Astrocyte (in vitro differentiated cells and primary cell): ENCODE measurements around the gene DNAJB1. TPM values are rescaled to one million over a fixed set of nuclear protein-coding genes. Genes with fewer than 3 reads are reported as not detected.

Source experiments
- DNase-seq: peaks from one replicate; pipeline ENCODE4 v3.0.0-alpha.2; 2010; ENCODE audit warnings: low read depth
- FAIRE-seq: peaks from 2 replicates; lab custom pipeline; 2011; peaks lifted over from hg19 to GRCh38; lab: Jason Lieb, UNC
- H2AFZ ChIP-seq: 2 replicates; pipeline ENCODE4 v1.6.0; 2012; ENCODE audit warnings: low read depth, low read length, inconsistent platforms
- H3K27ac ChIP-seq: 2 replicates; pipeline ENCODE4 v1.5.1; 2011; ENCODE audit warnings: low read depth, low read length, inconsistent platforms
- H3K27me3 ChIP-seq: 2 replicates; pipeline ENCODE4 v1.6.0; 2011; ENCODE audit warnings: low read length, inconsistent platforms; ENCODE audit not compliant: insufficient read depth
- H3K36me3 ChIP-seq: 2 replicates; pipeline ENCODE4 v1.5.1; 2011; ENCODE audit warnings: low read length, inconsistent platforms; ENCODE audit not compliant: insufficient read depth
- H3K4me1 ChIP-seq: 2 replicates; pipeline ENCODE4 v1.5.1; 2011; ENCODE audit warnings: low read length, inconsistent platforms; ENCODE audit not compliant: insufficient read depth
- H3K4me2 ChIP-seq: 2 replicates; pipeline ENCODE4 v1.6.0; 2012; ENCODE audit warnings: low read length, inconsistent platforms
- H3K4me3 ChIP-seq: 2 replicates; pipeline ENCODE4 v1.5.1; 2011; ENCODE audit warnings: low read depth, mild to moderate bottlenecking, low read length, inconsistent platforms; ENCODE audit not compliant: insufficient read depth
- H3K79me2 ChIP-seq: 2 replicates; pipeline ENCODE4 v1.6.0; 2012; ENCODE audit warnings: mild to moderate bottlenecking, low read length, inconsistent platforms; ENCODE audit not compliant: insufficient read depth
- H3K9ac ChIP-seq: 2 replicates; pipeline ENCODE4 v1.6.0; 2012; ENCODE audit warnings: mild to moderate bottlenecking, low read length, inconsistent platforms
- H3K9me3 ChIP-seq: 2 replicates; pipeline ENCODE4 v1.5.1; 2012; ENCODE audit warnings: low read depth, mild to moderate bottlenecking, low read length, inconsistent platforms; ENCODE audit not compliant: insufficient read depth
- H4K20me1 ChIP-seq: 2 replicates; pipeline ENCODE4 v1.6.0; 2012; ENCODE audit warnings: low read length, inconsistent platforms; ENCODE audit not compliant: insufficient read depth
- H3K27ac Mint-ChIP-seq: one replicate; pipeline ENCODE4 v1.8.0; 2021; ENCODE audit warnings: mild to moderate bottlenecking, mixed read lengths; ENCODE audit not compliant: unreplicated experiment
- H3K27me3 Mint-ChIP-seq: one replicate; pipeline ENCODE4 v1.8.0; 2021; ENCODE audit warnings: low read depth, mixed read lengths; ENCODE audit not compliant: unreplicated experiment
- H3K36me3 Mint-ChIP-seq: one replicate; pipeline ENCODE4 v1.8.0; 2021; ENCODE audit warnings: low read depth, mixed read lengths; ENCODE audit not compliant: unreplicated experiment
- H3K4me1 Mint-ChIP-seq: one replicate; pipeline ENCODE4 v1.8.0; 2021; ENCODE audit warnings: low read depth, mixed read lengths; ENCODE audit not compliant: unreplicated experiment
- H3K4me3 Mint-ChIP-seq: one replicate; pipeline ENCODE4 v1.8.0; 2021; ENCODE audit warnings: mild to moderate bottlenecking, moderate library complexity, mixed read lengths; ENCODE audit not compliant: unreplicated experiment
- H3K9me3 Mint-ChIP-seq: one replicate; pipeline ENCODE4 v1.8.0; 2021; ENCODE audit warnings: mild to moderate bottlenecking, mixed read lengths; ENCODE audit not compliant: unreplicated experiment
- CTCF ChIP-seq: IDR thresholded peaks from 2 replicates; pipeline ENCODE4 v1.5.1; 2011; ENCODE audit warnings: low read depth, mild to moderate bottlenecking, inconsistent platforms, low read length, moderate library complexity; ENCODE audit not compliant: insufficient read depth
- EZH2 ChIP-seq: IDR thresholded peaks from 2 replicates; pipeline ENCODE4 v1.6.1; 2012; ENCODE audit warnings: mild to moderate bottlenecking, low read length, inconsistent platforms; ENCODE audit not compliant: insufficient read depth
- total RNA-seq: library from RNA; stranded (reverse); gene quantifications from 2 replicates; pipeline ENCODE4 v1.2.1, GENCODE V29; 2021

Gene DNAJB1
- total RNA-seq, 1 donor from 2014 or later, result 105 TPM

DNA sequence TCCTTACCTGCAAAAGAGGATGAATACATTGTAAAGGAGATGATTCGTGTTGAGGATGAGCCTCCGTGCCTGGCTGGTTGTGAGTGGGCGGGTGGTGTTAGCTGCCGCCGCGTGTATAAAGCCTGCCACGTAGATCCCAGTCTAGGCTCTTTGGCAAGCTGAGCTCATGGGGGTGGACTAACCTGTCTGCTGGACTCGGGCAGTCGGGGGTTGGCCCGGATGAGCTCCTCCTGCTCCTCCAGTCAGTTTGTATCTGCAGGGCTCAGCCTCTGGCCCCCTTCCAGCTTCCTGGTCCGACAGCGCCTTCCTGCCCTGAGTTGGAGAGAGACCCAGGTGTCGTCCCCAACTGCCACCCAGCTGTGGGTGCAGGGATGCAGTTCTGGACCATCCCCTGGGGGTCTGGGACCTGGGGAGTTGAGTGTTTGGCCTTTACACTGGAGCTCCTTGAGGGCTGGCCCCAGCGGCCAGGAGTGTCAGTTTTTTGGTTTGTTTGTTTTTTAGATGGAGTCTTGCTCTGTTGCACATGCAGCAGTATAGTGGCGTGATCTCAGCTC lies 32.1 kb upstream of the DNAJB1 start:
- H3K36me3 ChIP-seq, result peaks cover 2% of the 10 kb centered on the region
- no peak overlapping the region for H2AFZ ChIP-seq
- no peak overlapping the region for H3K27ac ChIP-seq
- H3K4me1 ChIP-seq, result peaks cover 6% of the 10 kb centered on the region
- FAIRE-seq (no peak), DNase-seq (no peak)
- Mint-ChIP-seq H3K9me3 (no peaks in the 10 kb centered on the region), H3K4me1 (peaks cover 19% of the 10 kb centered on the region), H3K4me3 (no peak overlapping the region), H3K27ac (no peak overlapping the region), H3K27me3 (no peaks in the 10 kb centered on the region), H3K36me3 (no peaks in the 10 kb centered on the region)
- H3K9ac ChIP-seq, result no peak overlapping the region
- no peaks in the 10 kb centered on the region for H3K27me3 ChIP-seq
- H3K79me2 ChIP-seq, result peaks cover 10% of the 10 kb centered on the region
- no peaks in the 10 kb centered on the region for H3K9me3 ChIP-seq
- TF ChIP-seq CTCF (no peak), EZH2 (no peak)
- H3K4me3 ChIP-seq, result no peak overlapping the region
- peaks cover 35% of the 10 kb centered on the region for H4K20me1 ChIP-seq
- H3K4me2 ChIP-seq, result no peak overlapping the region

DNA sequence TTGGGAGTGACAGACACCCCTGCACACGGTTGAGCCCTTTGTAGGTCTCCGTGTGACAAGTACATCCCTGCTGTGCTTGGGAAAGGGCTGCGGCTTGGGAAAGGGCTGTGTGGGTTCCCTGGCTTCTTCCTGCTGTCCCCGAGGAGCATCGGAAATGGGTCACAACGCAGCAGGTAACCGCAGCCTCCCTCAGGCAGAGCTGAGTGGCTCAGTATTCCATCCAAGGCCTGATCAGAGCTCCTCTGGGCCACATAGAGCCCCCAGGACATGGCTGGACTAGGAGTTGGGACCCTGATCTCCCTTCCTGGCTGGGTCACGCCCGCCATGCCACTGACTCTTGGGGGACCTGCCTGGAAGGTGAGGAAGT lies 27.5 kb upstream of the DNAJB1 start:
- FAIRE-seq (no peak), DNase-seq (no peak)
- Mint-ChIP-seq H3K27ac (no peak overlapping the region), H3K4me1 (peaks cover 16% of the 10 kb centered on the region), H3K9me3 (no peaks in the 10 kb centered on the region), H3K4me3 (no peak overlapping the region), H3K27me3 (no peaks in the 10 kb centered on the region), H3K36me3 (peaks cover 9% of the 10 kb centered on the region)
- no peak overlapping the region for H3K27ac ChIP-seq
- H2AFZ ChIP-seq, result no peak overlapping the region
- H3K79me2 ChIP-seq, result peaks cover 8% of the 10 kb centered on the region
- H3K27me3 ChIP-seq, result no peaks in the 10 kb centered on the region
- H3K4me2 ChIP-seq, result peak overlapping the region; percentile 48
- H3K9me3 ChIP-seq, result no peaks in the 10 kb centered on the region
- no peak overlapping the region for H3K9ac ChIP-seq
- H3K4me3 ChIP-seq, result no peak overlapping the region
- H4K20me1 ChIP-seq, result peaks cover 43% of the 10 kb centered on the region
- peaks cover 2% of the 10 kb centered on the region for H3K36me3 ChIP-seq
- TF ChIP-seq CTCF (no peak), EZH2 (no peak)
- H3K4me1 ChIP-seq, result peaks cover 13% of the 10 kb centered on the region

DNA sequence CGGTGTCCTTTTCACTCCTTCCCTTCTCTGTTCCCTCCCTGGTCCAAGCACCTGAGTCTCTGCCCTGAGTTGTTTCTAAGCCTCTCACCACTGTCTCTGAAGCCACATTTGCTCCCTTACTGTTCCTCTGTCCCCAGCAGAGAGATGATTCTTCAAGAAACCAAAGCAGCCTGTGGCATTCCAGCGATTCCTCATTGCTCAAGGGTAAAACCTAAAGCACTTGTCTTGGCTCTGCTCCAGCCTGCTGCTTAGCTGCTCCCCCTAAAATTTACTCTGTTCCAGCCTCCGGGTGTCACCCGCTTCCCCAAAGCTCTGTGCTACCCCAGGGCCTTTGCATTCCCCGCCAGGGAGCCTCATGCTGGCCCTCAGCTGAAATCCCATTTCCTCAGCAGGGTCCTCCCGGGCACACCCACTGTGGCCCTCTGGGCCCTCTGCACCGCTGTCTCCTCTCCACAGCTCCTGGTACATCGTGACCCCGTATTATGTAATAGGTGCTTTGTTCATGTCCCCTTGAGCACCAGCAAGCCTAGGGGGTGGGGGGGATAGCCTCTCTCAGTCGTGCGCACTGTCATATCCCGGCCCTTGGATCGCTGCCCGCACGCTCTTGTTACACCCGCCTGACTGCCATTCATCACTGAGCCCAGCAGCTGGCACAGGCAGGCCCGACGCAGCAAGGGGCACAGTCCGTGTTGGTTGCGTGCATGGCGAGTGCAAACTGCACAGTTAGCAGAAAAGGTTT lies 26.9 kb upstream of the DNAJB1 start:
- no peak for FAIRE-seq
- Histone ChIP-seq H3K27me3 (no peaks in the 10 kb centered on the region), H3K4me3 (no peak overlapping the region), H3K36me3 (peaks cover 2% of the 10 kb centered on the region), H3K9me3 (no peaks in the 10 kb centered on the region), H3K79me2 (peaks cover 8% of the 10 kb centered on the region), H3K9ac (no peak overlapping the region), H3K4me1 (peaks cover 13% of the 10 kb centered on the region), H4K20me1 (peaks cover 43% of the 10 kb centered on the region), H2AFZ (no peak overlapping the region), H3K27ac (no peak overlapping the region), H3K4me2 (peak overlapping the region; percentile 48)
- no peak overlapping the region for H3K27ac Mint-ChIP-seq
- H3K27me3 Mint-ChIP-seq, result no peaks in the 10 kb centered on the region
- DNase-seq, result no peak
- H3K9me3 Mint-ChIP-seq, result no peaks in the 10 kb centered on the region
- TF ChIP-seq CTCF (no peak), EZH2 (no peak)
- peaks cover 11% of the 10 kb centered on the region for H3K4me1 Mint-ChIP-seq
- peaks cover 9% of the 10 kb centered on the region for H3K36me3 Mint-ChIP-seq
- H3K4me3 Mint-ChIP-seq, result no peak overlapping the region
